ENCODE measurements around the gene LAMA2.

- TF ChIP-seq EZH2 (IDR thresholded peaks at IDR 0.05) (no peak), POLR2AphosphoS5 (IDR thresholded peaks at IDR 0.05; ENCODE audit: borderline replicate concordance, low read depth, low read length) (no peak)
These were observed 231.9 kb downstream of the LAMA2 start for GRCh38 chr6:129114636-129115391.

Data from SK-N-MC (cell line).